Parathyroid adenoma (tissue), 2 donors: ENCODE measurements around the gene SEMA3E.

Experiments
- H2AFZ ChIP-seq: fragments of 300-600 bp; sonication (generic); one replicate; pipeline ENCODE4 v1.7.0; 2017; ENCODE audit warnings: antibody characterized with exemption, mild to moderate bottlenecking
- H3K27ac ChIP-seq: fragments of 300-600 bp; sonication (generic); one replicate; pipeline ENCODE4 v1.7.0; 2017
- H3K27me3 ChIP-seq: fragments of 300-600 bp; sonication (generic); one replicate; pipeline ENCODE4 v1.7.0; 2017; ENCODE audit warnings: low read length; ENCODE audit not compliant: control insufficient read depth, insufficient read depth
- H3K36me3 ChIP-seq: fragments of 300-600 bp; sonication (generic); one replicate; pipeline ENCODE4 v1.7.0; 2017; ENCODE audit warnings: low read length; ENCODE audit not compliant: control insufficient read depth, insufficient read depth
- H3K4me1 ChIP-seq: fragments of 300-600 bp; sonication (generic); one replicate; pipeline ENCODE4 v1.7.0; 2017; ENCODE audit warnings: control low read depth
- H3K4me2 ChIP-seq: fragments of 300-600 bp; sonication (generic); one replicate; pipeline ENCODE4 v1.7.0; 2017; ENCODE audit warnings: low read length
- H3K4me3 ChIP-seq: fragments of 300-600 bp; sonication (generic); one replicate; pipeline ENCODE4 v1.7.0; 2017; ENCODE audit warnings: low read depth, low read length
- H3K79me2 ChIP-seq: fragments of 300-600 bp; sonication (generic); one replicate; pipeline ENCODE4 v1.7.0; 2017; ENCODE audit warnings: control low read depth
- H3K9ac ChIP-seq: fragments of 300-600 bp; sonication (generic); one replicate; pipeline ENCODE4 v1.7.0; 2017; ENCODE audit warnings: mild to moderate bottlenecking
- H3K9me3 ChIP-seq: fragments of 300-600 bp; sonication (generic); one replicate; pipeline ENCODE4 v1.7.0; 2017; ENCODE audit warnings: low read length; ENCODE audit not compliant: control insufficient read depth
- CTCF ChIP-seq: fragments of 300-600 bp; sonication (generic); IDR thresholded peaks from one replicate; pipeline ENCODE4 v1.7.0; 2017; ENCODE audit warnings: antibody characterized with exemption, mild to moderate bottlenecking
- donor health status: primary hyperparathyroidism.

SEMA3E gene

GRCh38 chr7:83347945-83348444 is 300.9 kb downstream of the SEMA3E start:
- Histone ChIP-seq H2AFZ (no peak overlapping the region), H3K36me3 (no peaks in the 10 kb centered on the region), H3K9ac (no peak overlapping the region), H3K79me2 (no peaks in the 10 kb centered on the region), H3K4me3 (no peak overlapping the region), H3K4me1 (no peaks in the 10 kb centered on the region), H3K4me2 (no peak overlapping the region), H3K9me3 (no peaks in the 10 kb centered on the region), H3K27ac (no peak overlapping the region), H3K27me3 (no peaks in the 10 kb centered on the region)
- TF ChIP-seq CTCF, result no peak

GRCh38 chr7:83339907-83340306 is 309.0 kb downstream of the SEMA3E start:
- no peak overlapping the region for H3K27ac ChIP-seq
- no peaks in the 10 kb centered on the region for H3K79me2 ChIP-seq

GRCh38 chr7:83338277-83338950 is 310.5 kb downstream of the SEMA3E start:
- no peaks in the 10 kb centered on the region for H3K27me3 ChIP-seq
- H3K9ac ChIP-seq, result no peak overlapping the region
- no peaks in the 10 kb centered on the region for H3K79me2 ChIP-seq
- H3K9me3 ChIP-seq, result no peaks in the 10 kb centered on the region
- TF ChIP-seq CTCF, result no peak
- H3K27ac ChIP-seq, result no peak overlapping the region
- H3K4me2 ChIP-seq, result no peak overlapping the region
- H3K4me1 ChIP-seq, result no peaks in the 10 kb centered on the region
- H2AFZ ChIP-seq, result no peak overlapping the region
- H3K36me3 ChIP-seq, result no peaks in the 10 kb centered on the region
- H3K4me3 ChIP-seq, result no peak overlapping the region

More at GRCh38 chr7:83339907-83340306, 309.0 kb downstream of the SEMA3E start:
- no peak overlapping the region for H3K4me2 ChIP-seq
- H3K36me3 ChIP-seq, result no peaks in the 10 kb centered on the region
- no peaks in the 10 kb centered on the region for H3K4me1 ChIP-seq
- H2AFZ ChIP-seq, result no peak overlapping the region
- H3K4me3 ChIP-seq, result no peak overlapping the region
- H3K27me3 ChIP-seq, result no peaks in the 10 kb centered on the region
- H3K9me3 ChIP-seq, result no peaks in the 10 kb centered on the region
- no peak overlapping the region for H3K9ac ChIP-seq
- TF ChIP-seq CTCF, result no peak

- Histone ChIP-seq H3K79me2 (no peaks in the 10 kb centered on the region), H3K4me2 (no peak overlapping the region), H3K9ac (no peak overlapping the region), H3K27ac (no peak overlapping the region), H3K9me3 (no peaks in the 10 kb centered on the region), H3K27me3 (no peaks in the 10 kb centered on the region), H3K36me3 (no peaks in the 10 kb centered on the region), H3K4me3 (no peak overlapping the region), H3K4me1 (no peaks in the 10 kb centered on the region), H2AFZ (no peak overlapping the region)
- TF ChIP-seq CTCF, result no peak
Observed at GRCh38 chr7:83337050-83337449, 311.9 kb downstream of the SEMA3E start.

- H3K27me3 ChIP-seq, result no peaks in the 10 kb centered on the region
- no peaks in the 10 kb centered on the region for H3K36me3 ChIP-seq
- H3K9ac ChIP-seq, result no peak overlapping the region
- no peaks in the 10 kb centered on the region for H3K4me1 ChIP-seq
- H2AFZ ChIP-seq, result no peak overlapping the region
- H3K27ac ChIP-seq, result no peak overlapping the region
- H3K9me3 ChIP-seq, result no peaks in the 10 kb centered on the region
- TF ChIP-seq CTCF, result no peak
- H3K4me2 ChIP-seq, result no peak overlapping the region
- no peak overlapping the region for H3K4me3 ChIP-seq
- H3K79me2 ChIP-seq, result no peaks in the 10 kb centered on the region
Observed at GRCh38 chr7:83326223-83326622, 322.7 kb downstream of the SEMA3E start.
